Thyroid gland (tissue), 4 donors: ENCODE data around the gene EPHA5.

Source experiments
- POLR2A ChIP-seq, 2 donors: fragments of 450-650 bp; IDR thresholded peaks; one replicate each; pipeline ENCODE4 v1.6.1; 2017; ENCODE audit warnings: antibody characterized with exemption in 2 of 2, mild to moderate bottlenecking in 2 of 2, moderate library complexity in 1 of 2
- TF ChIP-seq, protein P1 (sequence below), 6 experiments: fragments of 200-600 bp in 3 of 6; fragments of 450-650 bp in 3 of 6; sonication (generic) in 3 of 6; IDR thresholded peaks; one replicate each; pipeline ENCODE4 v1.5.1; 2016 to 2019; ENCODE audit warnings: antibody characterized with exemption in 6 of 6, mild to moderate bottlenecking in 2 of 6, inconsistent platforms in 1 of 6, moderate library complexity in 1 of 6

DNA sequence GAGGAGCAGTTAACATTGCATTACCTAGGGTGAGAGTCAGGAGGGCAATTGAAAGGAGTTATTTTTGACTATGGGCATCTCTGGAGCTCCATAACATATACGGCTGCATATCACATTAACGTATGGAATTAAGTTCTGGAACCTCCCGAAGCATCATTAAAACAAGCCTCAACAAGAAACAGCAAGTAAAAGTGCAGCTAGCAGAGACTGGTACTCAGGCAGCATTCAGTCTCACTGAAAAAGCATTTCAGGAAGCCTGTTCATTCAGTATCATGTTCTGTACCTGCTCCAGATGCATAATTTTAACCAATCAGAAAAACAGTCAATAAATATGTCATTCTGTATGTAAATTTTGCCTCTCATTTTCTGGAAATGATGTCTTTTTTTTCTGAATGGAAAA lies 299.6 kb downstream of the EPHA5 start:
- TF ChIP-seq, protein P1, sequence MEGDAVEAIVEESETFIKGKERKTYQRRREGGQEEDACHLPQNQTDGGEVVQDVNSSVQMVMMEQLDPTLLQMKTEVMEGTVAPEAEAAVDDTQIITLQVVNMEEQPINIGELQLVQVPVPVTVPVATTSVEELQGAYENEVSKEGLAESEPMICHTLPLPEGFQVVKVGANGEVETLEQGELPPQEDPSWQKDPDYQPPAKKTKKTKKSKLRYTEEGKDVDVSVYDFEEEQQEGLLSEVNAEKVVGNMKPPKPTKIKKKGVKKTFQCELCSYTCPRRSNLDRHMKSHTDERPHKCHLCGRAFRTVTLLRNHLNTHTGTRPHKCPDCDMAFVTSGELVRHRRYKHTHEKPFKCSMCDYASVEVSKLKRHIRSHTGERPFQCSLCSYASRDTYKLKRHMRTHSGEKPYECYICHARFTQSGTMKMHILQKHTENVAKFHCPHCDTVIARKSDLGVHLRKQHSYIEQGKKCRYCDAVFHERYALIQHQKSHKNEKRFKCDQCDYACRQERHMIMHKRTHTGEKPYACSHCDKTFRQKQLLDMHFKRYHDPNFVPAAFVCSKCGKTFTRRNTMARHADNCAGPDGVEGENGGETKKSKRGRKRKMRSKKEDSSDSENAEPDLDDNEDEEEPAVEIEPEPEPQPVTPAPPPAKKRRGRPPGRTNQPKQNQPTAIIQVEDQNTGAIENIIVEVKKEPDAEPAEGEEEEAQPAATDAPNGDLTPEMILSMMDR (IDR thresholded peaks at IDR 0.05), result no peak
- TF ChIP-seq POLR2A (IDR thresholded peaks at IDR 0.05), result no peak
